ENCODE results near the gene DNMT3A. TPM values are rescaled to one million over a fixed set of nuclear protein-coding genes. Genes with fewer than 3 reads are reported as not detected.

Gene DNMT3A
- total RNA-seq (2014; rRNA removed; shearing (Covaris generic)), result 48.6 and 63.1 TPM in 2 replicates

GRCh38 chr2:25341753-25342371 is at the start of gene DNMT3A:
DNMT3A (minus strand) TSS chr2:25341925; CDS start chr2:25313984, 27,941 bp downstream.
- Histone ChIP-seq H3K4me3 (ENCODE audit: insufficient read depth, low read depth, low read length) (peak within 1 kb of the TSS; percentile 75), H3K27me3 (ENCODE audit: control insufficient read depth, insufficient read depth, low read length) (no peaks in the 10 kb centered on the region; the same call in 1 of the 2 replicates), H3K36me3 (replicated peaks; ENCODE audit: control insufficient read depth, insufficient read depth, low read length) (no peaks in the 10 kb centered on the region)
- DNase-seq, result peak; percentile 95

GRCh38 chr2:25389161-25389560 is 47.4 kb upstream of the DNMT3A start:
- H3K27me3 ChIP-seq (ENCODE audit: control insufficient read depth, insufficient read depth, low read length), result no peaks in the 10 kb centered on the region
- DNase-seq, result no peak

DNA sequence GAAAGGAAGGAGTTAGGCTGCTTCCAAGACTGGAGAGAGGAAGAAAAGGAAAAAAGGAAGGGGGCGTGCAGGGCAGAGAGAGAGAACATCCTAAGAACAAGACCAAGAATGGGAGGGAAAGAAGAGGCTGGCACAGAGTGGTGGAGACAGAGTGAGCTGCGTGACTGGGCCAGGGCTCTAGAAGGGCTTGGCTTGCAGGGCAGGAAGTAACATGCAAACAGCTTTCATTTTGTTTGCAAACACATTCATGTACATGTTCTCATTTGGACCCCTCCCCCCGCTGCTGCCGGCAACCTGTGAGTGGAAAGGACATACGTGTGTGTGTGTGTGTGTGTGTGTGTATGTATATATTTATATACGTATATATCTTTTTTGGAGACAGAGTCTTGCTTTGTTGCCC is 46.8 kb upstream of the DNMT3A start:
- H3K36me3 ChIP-seq (replicated peaks; ENCODE audit: control insufficient read depth, insufficient read depth, low read length), result no peaks in the 10 kb centered on the region

More at GRCh38 chr2:25389161-25389560, 47.4 kb upstream of the DNMT3A start:
- Histone ChIP-seq H3K4me3 (ENCODE audit: insufficient read depth, low read depth, low read length) (no peak overlapping the region), H3K36me3 (replicated peaks; ENCODE audit: control insufficient read depth, insufficient read depth, low read length) (no peaks in the 10 kb centered on the region)

GRCh38 chr2:25387876-25388449 is 46.2 kb upstream of the DNMT3A start:
- Histone ChIP-seq H3K27me3 (ENCODE audit: control insufficient read depth, insufficient read depth, low read length) (no peaks in the 10 kb centered on the region), H3K36me3 (replicated peaks; ENCODE audit: control insufficient read depth, insufficient read depth, low read length) (no peaks in the 10 kb centered on the region), H3K4me3 (ENCODE audit: insufficient read depth, low read depth, low read length) (no peak overlapping the region)
- DNase-seq, result peak; percentile 38

More for the DNA sequence above, 46.8 kb upstream of the DNMT3A start:
- Histone ChIP-seq H3K4me3 (ENCODE audit: insufficient read depth, low read depth, low read length) (no peak overlapping the region), H3K27me3 (ENCODE audit: control insufficient read depth, insufficient read depth, low read length) (no peaks in the 10 kb centered on the region)
- DNase-seq, result peak; percentile 25

DNA sequence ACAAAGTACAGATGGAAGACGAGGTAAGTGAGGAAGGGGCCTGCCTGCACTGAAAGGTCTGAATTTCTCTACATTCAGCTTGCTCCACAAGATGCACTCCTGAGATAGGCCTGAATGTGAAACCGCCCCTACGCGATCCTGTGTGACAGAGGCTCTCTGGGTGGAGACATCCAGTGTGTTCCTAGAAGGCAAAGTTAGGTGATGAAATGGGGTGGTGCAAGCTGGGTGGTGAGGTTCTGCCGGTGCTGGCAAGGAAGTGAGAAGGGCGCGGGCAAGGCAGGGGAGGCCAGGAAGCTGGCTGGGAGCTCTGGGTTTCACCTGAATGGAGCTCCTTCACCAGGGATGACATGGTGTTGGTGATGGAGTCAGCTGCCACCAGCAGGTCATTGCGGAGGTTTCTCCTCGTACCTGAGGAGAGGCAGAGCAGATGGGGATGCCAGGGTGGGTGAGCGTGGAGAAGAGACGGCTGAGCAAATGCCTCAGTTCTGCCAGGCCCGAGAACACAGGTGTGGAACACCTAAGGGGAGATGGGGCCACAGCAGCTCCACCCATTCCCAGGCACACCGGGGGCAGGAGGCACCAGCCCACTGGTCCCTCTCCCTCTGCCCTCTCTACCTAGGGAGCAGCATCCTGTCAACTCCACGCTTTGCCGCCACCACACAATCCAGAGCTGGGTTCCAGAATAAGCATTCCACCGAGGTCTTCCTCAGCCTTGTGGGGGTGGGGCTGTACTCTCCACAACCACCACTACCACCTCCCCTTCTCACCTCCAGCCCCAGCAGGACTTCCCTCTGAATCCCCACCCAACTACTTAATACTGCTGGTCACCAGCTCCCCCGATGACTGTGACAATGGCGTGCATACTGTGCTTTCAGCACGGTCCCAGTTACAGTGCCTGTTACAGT is 45.5 kb upstream of the DNMT3A start:
- Histone ChIP-seq H3K36me3 (replicated peaks; ENCODE audit: control insufficient read depth, insufficient read depth, low read length) (no peaks in the 10 kb centered on the region), H3K27me3 (ENCODE audit: control insufficient read depth, insufficient read depth, low read length) (no peaks in the 10 kb centered on the region), H3K4me3 (ENCODE audit: insufficient read depth, low read depth, low read length) (no peak overlapping the region)
- DNase-seq, result peak; percentile 21

DNA sequence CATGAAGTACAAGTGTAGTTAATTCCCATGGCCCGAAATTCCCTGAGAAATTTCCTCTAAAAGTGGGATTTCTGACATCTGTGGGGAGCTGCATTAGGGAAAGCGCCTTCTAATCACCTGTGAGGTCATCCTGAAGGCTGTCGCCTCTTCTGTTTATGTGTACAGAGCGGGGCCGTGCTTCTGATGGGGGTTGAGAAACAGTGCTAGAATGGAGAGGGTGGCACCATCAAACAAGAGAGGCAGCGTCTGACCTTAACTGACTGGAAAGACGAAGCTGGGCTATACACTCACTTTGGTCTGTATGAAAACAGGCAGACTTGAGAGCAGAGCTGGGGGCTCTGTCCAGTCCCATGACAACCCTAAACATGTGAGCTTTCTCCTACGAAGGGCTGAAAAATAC is 44.2 kb upstream of the DNMT3A start:
- no peaks in the 10 kb centered on the region; the same call in 1 of the 2 replicates for H3K36me3 ChIP-seq (replicated peaks; ENCODE audit: control insufficient read depth, insufficient read depth, low read length)
- peak; percentile 7 for DNase-seq
- H3K4me3 ChIP-seq (ENCODE audit: insufficient read depth, low read depth, low read length), result no peak overlapping the region
- H3K27me3 ChIP-seq (ENCODE audit: control insufficient read depth, insufficient read depth, low read length), result no peaks in the 10 kb centered on the region

DNA sequence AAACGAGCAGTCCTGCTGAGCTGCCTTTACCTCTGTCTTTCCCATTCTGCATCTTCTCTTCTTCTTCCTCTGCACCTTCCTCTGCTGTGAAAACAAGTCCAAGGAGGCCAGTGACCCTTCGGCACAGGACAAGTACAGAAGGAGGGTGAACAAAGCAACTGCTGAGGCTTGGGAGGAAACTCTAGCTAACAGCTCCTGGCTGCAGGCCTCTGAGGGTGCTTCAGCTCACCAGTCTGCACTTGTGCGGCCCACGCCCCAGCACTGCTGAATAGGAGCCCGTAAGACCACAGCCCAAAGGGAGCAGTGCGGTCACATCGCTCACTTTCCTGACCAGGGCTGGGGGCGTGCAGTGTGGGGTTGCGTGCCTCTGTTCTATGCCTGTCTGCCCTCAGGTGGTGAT is 42.1 kb upstream of the DNMT3A start:
- Histone ChIP-seq H3K27me3 (ENCODE audit: control insufficient read depth, insufficient read depth, low read length) (no peaks in the 10 kb centered on the region), H3K4me3 (ENCODE audit: insufficient read depth, low read depth, low read length) (no peak overlapping the region), H3K36me3 (replicated peaks; ENCODE audit: control insufficient read depth, insufficient read depth, low read length) (no peaks in the 10 kb centered on the region; the same call in 1 of the 2 replicates)
- peak; percentile 22 for DNase-seq

GRCh38 chr2:25381502-25381901 is 39.8 kb upstream of the DNMT3A start:
- DNase-seq, result no peak
- H3K4me3 ChIP-seq (ENCODE audit: insufficient read depth, low read depth, low read length), result no peak overlapping the region

DNA sequence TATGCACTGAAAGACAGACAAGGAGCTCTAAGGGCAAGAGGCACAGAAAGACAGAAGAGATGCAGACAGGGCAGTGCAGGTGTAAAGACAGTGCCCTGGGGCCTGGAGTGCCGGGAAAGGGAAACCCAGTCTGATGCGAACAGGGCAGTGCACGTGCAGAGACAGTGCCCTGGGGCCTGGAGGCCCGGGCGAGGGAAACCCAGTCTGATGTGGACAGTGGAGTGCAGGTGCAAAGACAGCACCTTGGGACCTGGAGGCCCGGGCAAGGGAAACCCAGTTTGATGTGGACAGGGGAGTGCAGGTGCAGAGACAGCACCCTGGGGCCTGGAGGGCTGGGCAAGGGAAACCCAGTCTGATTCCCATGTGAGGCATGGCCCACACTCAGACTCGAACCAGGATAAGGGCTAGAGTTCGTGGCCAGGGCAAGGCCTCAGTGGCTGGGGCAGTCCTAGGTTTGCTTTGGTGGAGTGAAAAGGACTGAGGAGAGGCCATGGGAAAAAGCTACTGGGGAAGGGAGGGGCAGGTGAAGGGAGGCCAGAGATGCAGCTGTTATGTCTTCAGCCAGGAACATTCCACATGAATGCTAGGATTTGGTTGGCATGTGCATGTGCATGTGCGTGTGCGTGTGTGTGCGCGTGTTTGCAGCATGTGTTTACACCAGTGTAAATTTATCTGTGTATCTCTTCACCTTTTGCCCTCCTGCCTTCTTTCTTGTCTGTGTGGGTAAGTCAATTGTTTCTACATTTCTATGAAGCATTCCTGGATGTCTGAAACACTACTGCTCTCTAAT is 39.1 kb upstream of the DNMT3A start:
- no peak overlapping the region for H3K4me3 ChIP-seq (ENCODE audit: insufficient read depth, low read depth, low read length)
- DNase-seq, result no peak
- H3K36me3 ChIP-seq (replicated peaks; ENCODE audit: control insufficient read depth, insufficient read depth, low read length), result no peaks in the 10 kb centered on the region; the same call in 1 of the 2 replicates
- peaks cover 6% of the 10 kb centered on the region for H3K27me3 ChIP-seq (ENCODE audit: control insufficient read depth, insufficient read depth, low read length)

More at GRCh38 chr2:25381502-25381901, 39.8 kb upstream of the DNMT3A start:
- H3K36me3 ChIP-seq (replicated peaks; ENCODE audit: control insufficient read depth, insufficient read depth, low read length), result no peaks in the 10 kb centered on the region; the same call in 1 of the 2 replicates
- no peaks in the 10 kb centered on the region for H3K27me3 ChIP-seq (ENCODE audit: control insufficient read depth, insufficient read depth, low read length)

DNA sequence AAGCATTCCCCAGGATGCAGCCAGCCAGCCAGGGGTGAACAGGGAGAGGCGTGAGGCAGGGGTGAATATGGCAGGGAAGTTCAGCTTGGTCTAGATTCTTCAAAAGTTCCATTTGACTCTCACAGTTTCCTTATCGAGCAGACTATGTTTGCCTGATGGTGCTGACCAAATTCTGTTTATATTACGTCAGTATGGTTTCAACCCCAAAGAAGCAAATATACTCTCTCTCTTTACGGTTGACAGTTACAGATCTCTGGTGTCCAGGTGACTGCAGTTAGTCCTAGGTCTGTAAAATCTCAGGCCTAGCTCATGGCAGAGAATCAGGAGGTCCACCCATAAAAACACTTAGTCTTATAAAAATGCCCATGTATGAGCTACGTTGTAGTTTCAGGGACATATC is 38.3 kb upstream of the DNMT3A start:
- H3K36me3 ChIP-seq (replicated peaks; ENCODE audit: control insufficient read depth, insufficient read depth, low read length), result no peaks in the 10 kb centered on the region; the same call in 1 of the 2 replicates
- DNase-seq, result no peak
- H3K27me3 ChIP-seq (ENCODE audit: control insufficient read depth, insufficient read depth, low read length), result peaks cover 10% of the 10 kb centered on the region
- no peak overlapping the region for H3K4me3 ChIP-seq (ENCODE audit: insufficient read depth, low read depth, low read length)

DNA sequence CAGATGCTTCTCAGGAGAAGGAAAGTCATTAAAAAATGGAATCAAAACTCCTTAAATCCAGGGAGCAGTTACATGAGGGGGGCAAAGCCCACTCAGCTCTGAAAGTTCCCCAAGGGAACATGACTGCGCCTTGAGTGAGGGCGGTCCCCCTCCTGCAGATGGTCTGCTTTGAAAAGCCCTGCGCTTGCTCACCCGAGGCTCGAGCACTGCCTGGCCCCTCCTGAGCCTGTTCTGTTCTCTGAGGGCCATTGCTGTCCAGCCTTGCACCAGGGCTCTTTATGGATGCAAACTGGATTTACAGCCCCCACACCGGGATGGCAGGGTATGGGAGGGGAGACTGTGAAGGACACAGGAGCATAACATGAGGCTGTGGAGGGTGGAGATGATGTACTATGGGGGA is 37.8 kb upstream of the DNMT3A start:
- no peak for DNase-seq
- H3K27me3 ChIP-seq (ENCODE audit: control insufficient read depth, insufficient read depth, low read length), result peaks cover 10% of the 10 kb centered on the region
- H3K4me3 ChIP-seq (ENCODE audit: insufficient read depth, low read depth, low read length), result no peak overlapping the region
- H3K36me3 ChIP-seq (replicated peaks; ENCODE audit: control insufficient read depth, insufficient read depth, low read length), result no peaks in the 10 kb centered on the region; the same call in 1 of the 2 replicates

DNA sequence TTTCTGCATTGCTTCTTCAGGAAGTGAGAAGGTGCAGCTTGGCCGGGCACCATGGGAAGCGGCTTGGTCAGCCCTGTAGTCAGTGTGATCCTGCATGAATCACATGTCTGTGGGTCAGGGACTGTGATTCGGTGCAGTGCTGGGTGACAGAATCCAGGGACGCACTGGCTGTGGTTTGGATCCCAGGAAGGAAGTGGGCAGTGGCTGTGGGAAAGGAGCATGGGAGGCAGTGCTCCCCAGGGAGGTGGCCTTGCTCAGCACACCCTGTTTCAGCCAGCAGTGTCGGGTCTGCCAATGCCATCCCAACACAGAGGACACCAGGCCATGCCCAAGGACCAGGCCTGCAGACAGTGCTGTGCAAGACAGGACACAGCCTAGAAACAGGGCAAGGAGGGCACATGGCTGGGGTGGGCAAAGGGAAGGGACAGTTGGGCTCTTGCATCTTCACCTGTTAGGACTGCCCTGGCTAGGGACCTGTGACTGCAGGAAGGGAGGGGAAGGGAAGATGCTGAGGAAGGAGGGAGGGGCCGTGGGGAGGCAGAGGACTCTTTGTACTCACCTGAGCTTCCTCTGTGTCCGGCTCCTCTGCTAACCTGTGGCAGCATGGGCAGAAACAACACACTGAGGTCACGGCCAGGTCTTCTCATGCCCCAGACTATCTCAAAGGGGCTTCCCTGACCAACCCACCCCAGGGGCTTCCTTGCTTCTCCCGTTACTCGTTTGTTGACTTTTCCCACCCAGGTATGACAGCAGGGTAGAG is 37.2 kb upstream of the DNMT3A start:
- Histone ChIP-seq H3K4me3 (ENCODE audit: insufficient read depth, low read depth, low read length) (no peak overlapping the region), H3K36me3 (replicated peaks; ENCODE audit: control insufficient read depth, insufficient read depth, low read length) (no peaks in the 10 kb centered on the region; the same call in 1 of the 2 replicates), H3K27me3 (ENCODE audit: control insufficient read depth, insufficient read depth, low read length) (peaks cover 10% of the 10 kb centered on the region)
- DNase-seq, result no peak

- Histone ChIP-seq H3K4me3 (ENCODE audit: insufficient read depth, low read depth, low read length) (no peak overlapping the region), H3K36me3 (replicated peaks; ENCODE audit: control insufficient read depth, insufficient read depth, low read length) (no peaks in the 10 kb centered on the region; the same call in 1 of the 2 replicates), H3K27me3 (ENCODE audit: control insufficient read depth, insufficient read depth, low read length) (peaks cover 10% of the 10 kb centered on the region)
- DNase-seq, result peak; percentile 28
These were observed 36.2 kb upstream of the DNMT3A start for GRCh38 chr2:25377822-25378421.

Data from H7 (cell line).